ENCODE results near the gene MBLAC2.

MBLAC2 gene

DNA sequence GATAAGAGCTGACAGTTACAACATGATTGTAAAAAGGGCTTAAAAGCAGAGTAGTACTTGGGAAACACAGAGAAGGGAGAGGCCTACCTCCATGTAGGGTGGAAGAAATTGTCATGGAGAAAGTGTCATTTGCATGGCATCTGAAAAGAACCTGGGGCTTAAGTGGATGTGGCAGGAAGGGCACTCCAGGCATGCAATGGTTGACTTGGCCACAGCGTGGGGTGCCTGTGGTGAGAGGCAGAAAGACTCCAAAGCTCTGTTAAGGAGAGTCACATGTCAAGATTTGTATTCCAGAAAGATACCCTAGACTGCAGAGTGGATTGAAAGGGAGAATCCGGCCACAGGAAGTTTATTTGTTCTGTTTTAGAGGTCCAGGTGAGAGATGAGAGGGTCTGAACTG is 2.5 kb upstream of the MBLAC2 start:
- in situ Hi-C loops (cut with HindIII; ENCODE audit: low pct_ligation_motif_present, low sequenced_read_pairs), result no loop called here
- TF ChIP-seq, protein P1, sequence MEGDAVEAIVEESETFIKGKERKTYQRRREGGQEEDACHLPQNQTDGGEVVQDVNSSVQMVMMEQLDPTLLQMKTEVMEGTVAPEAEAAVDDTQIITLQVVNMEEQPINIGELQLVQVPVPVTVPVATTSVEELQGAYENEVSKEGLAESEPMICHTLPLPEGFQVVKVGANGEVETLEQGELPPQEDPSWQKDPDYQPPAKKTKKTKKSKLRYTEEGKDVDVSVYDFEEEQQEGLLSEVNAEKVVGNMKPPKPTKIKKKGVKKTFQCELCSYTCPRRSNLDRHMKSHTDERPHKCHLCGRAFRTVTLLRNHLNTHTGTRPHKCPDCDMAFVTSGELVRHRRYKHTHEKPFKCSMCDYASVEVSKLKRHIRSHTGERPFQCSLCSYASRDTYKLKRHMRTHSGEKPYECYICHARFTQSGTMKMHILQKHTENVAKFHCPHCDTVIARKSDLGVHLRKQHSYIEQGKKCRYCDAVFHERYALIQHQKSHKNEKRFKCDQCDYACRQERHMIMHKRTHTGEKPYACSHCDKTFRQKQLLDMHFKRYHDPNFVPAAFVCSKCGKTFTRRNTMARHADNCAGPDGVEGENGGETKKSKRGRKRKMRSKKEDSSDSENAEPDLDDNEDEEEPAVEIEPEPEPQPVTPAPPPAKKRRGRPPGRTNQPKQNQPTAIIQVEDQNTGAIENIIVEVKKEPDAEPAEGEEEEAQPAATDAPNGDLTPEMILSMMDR (IDR thresholded peaks at IDR 0.05; ENCODE audit: low read depth, low read length, missing control alignments), result peak; percentile 26
- H3K4me3 ChIP-seq (ENCODE audit: low read depth, low read length), result no peak overlapping the region
- H3K36me3 ChIP-seq (replicated peaks), result no peaks in the 10 kb centered on the region
- no peaks in the 10 kb centered on the region for H3K27me3 ChIP-seq (replicated peaks)
- DNase-seq, result no peak
- no peak overlapping the region for H3K27ac ChIP-seq

DNA sequence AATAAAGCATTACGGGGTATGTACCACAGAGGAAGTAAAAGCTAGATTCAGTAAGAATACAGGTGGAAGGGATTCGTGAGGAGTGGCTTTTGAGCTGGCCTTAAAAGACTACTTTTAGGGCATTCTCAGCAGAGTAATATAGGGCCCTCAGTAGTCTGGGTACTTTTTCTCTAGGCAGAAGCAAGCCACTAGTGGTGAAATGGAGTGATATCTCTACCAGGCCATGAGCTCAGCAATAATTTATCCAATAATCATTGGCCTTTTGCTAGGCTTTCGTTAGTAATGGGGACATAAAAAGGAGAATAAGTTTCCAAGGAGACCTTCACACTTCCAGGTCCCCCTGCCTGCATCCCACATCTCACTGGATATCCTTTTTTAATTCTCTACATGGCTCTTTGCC is 1.8 kb upstream of the MBLAC2 start:
- Histone ChIP-seq H3K36me3 (replicated peaks) (no peaks in the 10 kb centered on the region), H3K4me3 (ENCODE audit: low read depth, low read length) (no peak overlapping the region), H3K27ac (no peak overlapping the region), H3K27me3 (replicated peaks) (no peaks in the 10 kb centered on the region)
- in situ Hi-C loops (cut with HindIII; ENCODE audit: low pct_ligation_motif_present, low sequenced_read_pairs), result no loop called here
- TF ChIP-seq, protein P1 (IDR thresholded peaks at IDR 0.05; ENCODE audit: low read depth, low read length, missing control alignments), result no peak
- DNase-seq, result no peak

DNA sequence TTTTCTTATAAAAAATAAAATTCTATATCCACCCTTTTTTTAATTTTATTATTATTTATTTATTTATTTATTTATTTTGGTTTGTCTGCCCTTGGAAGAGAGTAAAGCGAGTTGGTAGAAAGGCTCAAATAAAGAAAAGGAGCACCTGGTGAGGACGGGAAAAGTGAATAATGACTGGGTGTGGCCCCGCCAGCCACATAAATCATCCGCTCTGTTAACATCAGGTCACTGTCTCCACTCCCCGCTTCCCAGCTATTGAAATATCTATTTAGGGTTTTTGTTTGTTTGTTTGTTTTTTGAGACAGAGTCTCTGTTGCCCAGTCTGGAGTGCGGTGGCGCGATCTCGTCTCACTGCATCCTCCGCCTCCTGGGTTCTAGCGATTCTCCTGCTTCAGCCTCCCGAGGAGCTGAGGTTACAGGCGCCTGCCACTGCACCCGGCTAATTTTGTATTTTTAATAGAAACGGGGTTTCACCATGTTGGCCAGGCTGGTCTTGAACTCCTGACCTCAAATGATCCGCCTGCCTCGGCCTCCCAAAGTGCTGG is 937 bp upstream of the MBLAC2 start:
- DNase-seq, result no peak
- H3K27me3 ChIP-seq (replicated peaks), result no peaks in the 10 kb centered on the region
- H3K36me3 ChIP-seq (replicated peaks), result no peaks in the 10 kb centered on the region
- in situ Hi-C loops (cut with HindIII; ENCODE audit: low pct_ligation_motif_present, low sequenced_read_pairs), result no loop called here
- H3K27ac ChIP-seq, result no peak overlapping the region
- TF ChIP-seq, protein P1 (IDR thresholded peaks at IDR 0.05; ENCODE audit: low read depth, low read length, missing control alignments), result no peak
- H3K4me3 ChIP-seq (ENCODE audit: low read depth, low read length), result peak overlapping the region; percentile 95

DNA sequence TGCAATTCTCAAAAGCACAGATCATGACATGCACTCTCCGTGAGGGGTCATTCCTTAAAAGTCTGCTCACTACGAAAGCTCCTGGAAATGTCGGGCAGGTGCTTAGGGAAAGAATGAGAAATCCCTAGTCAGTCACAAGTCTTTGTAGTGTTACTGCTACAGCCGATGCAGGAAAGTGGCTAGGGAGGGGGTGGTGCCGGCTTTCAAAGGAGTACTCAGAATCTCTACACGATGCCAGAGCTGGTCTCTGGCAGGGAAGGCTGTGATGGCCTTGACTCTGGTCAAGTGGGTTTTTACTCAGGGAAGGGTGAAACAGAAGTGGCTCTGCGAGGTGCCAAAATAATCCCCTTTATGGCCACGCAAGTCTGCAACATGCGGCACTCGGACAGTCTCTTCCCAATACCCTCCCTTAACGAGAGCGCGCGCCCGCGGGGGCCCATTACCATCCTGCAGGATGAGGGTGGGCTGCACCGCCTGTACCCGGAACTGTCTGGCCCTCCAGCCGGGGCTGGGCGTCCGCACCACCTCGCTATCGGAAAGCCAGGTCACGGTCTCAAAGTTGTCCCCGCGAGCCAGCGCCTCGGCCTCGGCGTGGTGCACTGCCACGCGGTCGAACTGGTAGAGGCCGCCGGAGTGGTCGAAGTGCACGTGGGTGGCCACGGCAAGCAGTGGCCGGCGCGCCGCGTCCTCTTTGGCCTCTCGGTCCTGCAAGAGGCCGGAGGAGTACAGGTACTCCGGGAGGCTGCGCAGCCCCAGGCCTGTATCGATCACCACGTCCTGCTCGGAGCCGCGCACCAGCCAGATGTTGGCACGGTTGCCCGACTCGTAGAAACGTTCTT is 956 bp downstream of the MBLAC2 start:
- H3K27ac ChIP-seq, result peak overlapping the region; percentile 86
- H3K4me3 ChIP-seq (ENCODE audit: low read depth, low read length), result peak overlapping the region; percentile 95
- no peaks in the 10 kb centered on the region for H3K36me3 ChIP-seq (replicated peaks)
- TF ChIP-seq, protein P1 (IDR thresholded peaks at IDR 0.05; ENCODE audit: low read depth, low read length, missing control alignments), result no peak
- no peaks in the 10 kb centered on the region for H3K27me3 ChIP-seq (replicated peaks)
- in situ Hi-C loops (cut with HindIII; ENCODE audit: low pct_ligation_motif_present, low sequenced_read_pairs), result no loop called here
- DNase-seq, result peak; percentile 28

DNA sequence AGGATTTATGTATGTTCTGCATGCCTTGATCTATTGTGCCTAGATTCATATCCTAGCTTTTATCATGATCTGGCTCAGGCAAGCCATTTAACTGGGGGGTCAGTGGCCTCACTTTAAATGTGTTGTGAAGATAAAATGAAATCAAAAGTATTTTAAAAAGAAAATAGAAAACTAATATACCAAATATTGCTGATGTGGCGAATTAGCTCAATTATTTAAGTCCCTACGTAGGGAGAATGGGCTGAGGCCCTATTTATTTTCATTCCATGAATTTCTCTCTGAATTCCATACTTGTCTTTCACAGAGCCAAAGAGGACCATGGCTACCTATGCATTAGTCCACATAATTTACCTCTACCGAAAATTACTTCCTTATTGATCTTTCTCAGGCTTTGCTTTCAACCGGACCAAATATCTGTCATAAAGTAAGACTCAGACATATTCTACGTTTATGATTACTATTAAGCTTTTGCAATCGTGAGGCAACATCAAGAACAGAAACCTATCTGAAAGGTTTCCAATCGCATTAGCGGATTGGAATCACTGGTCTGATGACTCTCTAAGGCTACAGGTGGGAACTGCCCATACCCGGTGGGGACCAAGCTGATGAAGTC is 1.7 kb downstream of the MBLAC2 start:
- Histone ChIP-seq H3K27me3 (replicated peaks) (no peaks in the 10 kb centered on the region), H3K36me3 (replicated peaks) (no peaks in the 10 kb centered on the region), H3K4me3 (ENCODE audit: low read depth, low read length) (peak overlapping the region; percentile 95), H3K27ac (no peak overlapping the region)
- TF ChIP-seq, protein P1 (IDR thresholded peaks at IDR 0.05; ENCODE audit: low read depth, low read length, missing control alignments), result no peak
- DNase-seq, result no peak
- in situ Hi-C loops (cut with HindIII; ENCODE audit: low pct_ligation_motif_present, low sequenced_read_pairs), result no loop called here
